HG02798 (cell line): ENCODE measurements around the gene GRB10.
"Not testable (repeated sequence)": the region's sequence is repeated elsewhere in the genome, so short reads cannot be mapped to it uniquely, and the experiment has no call there.

Experiments used
- ATAC-seq: cut with Tn5 transposase; IDR thresholded peaks from one replicate; pipeline ENCODE4 v1.9.1; 2021; ENCODE audit warnings: mild to moderate bottlenecking; ENCODE audit not compliant: unreplicated experiment, poor library complexity

Gene GRB10

GRCh38 chr7:50781381-50782293 is 1.1 kb downstream of the GRB10 start:
- ATAC-seq, result no peak

GRCh38 chr7:50780436-50780835 is 2.3 kb downstream of the GRB10 start:
- no peak for ATAC-seq

GRCh38 chr7:50779427-50779826 is 3.3 kb downstream of the GRB10 start:
- no peak for ATAC-seq

DNA sequence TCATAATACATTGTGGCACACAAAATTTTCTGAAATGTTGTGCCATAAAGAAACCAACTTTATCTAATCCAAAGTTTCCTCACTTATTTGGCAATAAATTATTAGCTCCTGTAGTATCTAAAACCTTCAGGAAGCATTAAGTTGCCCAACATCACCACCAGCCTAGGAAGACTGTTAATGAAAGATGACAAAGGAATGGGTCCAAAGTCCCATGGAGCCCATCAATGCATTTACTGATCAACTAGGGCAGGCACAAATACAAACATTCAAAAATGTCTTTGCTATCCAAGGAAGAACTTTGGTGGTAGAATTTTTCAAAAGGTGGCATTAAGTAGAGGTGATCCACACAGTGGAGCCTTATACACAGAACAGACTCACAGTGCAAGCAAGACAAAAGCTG is 4.5 kb downstream of the GRB10 start:
- no peak for ATAC-seq

GRCh38 chr7:50775836-50776235 is 6.9 kb downstream of the GRB10 start:
- ATAC-seq, result no peak

GRCh38 chr7:50775231-50775630 is 7.5 kb downstream of the GRB10 start:
- no peak for ATAC-seq

DNA sequence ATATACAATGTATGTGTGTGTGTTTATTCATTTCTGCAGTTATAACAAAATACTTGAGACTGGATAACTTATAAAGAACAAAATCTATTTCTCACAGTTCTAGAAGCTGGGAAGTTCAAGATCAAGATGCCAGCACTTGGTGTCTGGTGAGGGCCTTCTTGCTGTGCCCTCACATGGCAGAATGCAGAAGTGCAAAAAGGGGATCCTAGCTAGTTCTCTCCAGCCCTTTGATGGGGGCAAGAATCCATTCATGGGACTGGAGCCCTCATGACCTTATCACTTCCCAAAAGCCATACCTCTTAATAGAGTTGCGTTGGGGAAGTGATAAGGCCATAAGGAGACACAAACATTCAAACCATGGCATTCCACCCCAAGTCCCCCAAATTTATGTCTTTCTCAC is 8.4 kb downstream of the GRB10 start:
- no peak for ATAC-seq

DNA sequence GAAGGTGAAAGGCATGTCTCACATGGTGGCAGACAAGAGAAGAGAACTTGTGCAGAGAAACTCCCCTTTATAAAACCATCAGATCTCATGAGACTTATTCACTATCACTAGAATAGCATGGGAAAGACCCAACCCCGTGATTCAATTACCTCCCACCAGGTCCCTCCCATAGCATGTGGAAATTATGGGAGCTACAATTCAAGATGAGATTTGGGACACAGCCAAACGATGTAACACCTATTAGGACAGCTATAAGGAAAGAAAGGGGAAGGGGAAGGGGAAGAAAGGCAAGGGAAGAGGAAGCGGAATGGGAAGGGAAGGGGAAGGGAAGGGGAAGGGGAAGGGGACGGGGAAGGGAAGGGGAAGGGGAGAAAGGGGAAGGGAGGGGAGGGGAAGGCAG is 9.6 kb downstream of the GRB10 start:
- not testable (repeated sequence) for ATAC-seq

- no peak for ATAC-seq
These were observed 11.3 kb downstream of the GRB10 start for GRCh38 chr7:50771120-50772002.

- no peak for ATAC-seq
These were observed 13.9 kb downstream of the GRB10 start for GRCh38 chr7:50768485-50769474.

DNA sequence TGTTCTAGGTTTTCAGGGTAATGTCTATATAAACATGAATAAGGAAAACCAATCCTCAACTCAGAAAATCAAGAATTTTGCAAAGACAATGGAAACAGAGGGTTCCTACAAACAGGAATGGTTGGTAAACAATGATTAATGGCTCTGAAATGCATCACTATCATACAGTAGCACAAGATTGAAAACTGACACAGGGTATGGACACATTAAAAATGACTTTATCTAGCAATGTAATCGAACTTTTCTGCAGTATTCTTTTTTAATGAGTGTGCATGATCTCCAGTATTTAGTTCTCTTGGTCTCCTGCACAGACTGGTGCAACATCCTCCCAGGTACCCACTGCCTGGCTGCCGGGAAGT is 15.9 kb downstream of the GRB10 start:
- no peak for ATAC-seq

- ATAC-seq, result no peak
These were observed 16.4 kb downstream of the GRB10 start for GRCh38 chr7:50766106-50766848.

GRCh38 chr7:50762337-50762736 is 20.4 kb downstream of the GRB10 start:
- ATAC-seq, result no peak

GRCh38 chr7:50761713-50762112 is 21.0 kb downstream of the GRB10 start:
- ATAC-seq, result no peak

GRCh38 chr7:50757703-50758390 is 24.8 kb downstream of the GRB10 start:
- ATAC-seq, result no peak

DNA sequence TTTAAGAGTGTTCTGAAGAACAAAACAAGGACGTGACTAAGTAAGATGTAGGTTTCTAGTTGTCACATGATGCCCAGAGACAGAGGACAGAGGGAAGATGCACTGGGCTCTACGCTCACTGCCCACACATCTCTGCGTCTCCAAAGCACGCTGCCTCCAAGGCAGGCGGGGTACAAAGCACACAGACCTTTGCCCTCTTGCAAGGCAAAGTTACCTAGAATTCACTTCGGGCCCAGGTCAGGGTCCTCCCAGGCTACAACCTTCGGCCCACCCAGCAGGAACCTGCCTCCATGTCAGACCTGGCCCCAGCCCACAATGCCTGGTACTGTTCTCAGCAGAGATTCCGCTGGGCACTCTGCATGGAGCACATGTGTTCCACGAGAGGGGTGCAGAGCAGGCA is 26.5 kb downstream of the GRB10 start:
- no peak for ATAC-seq

- no peak for ATAC-seq
These were observed 28.0 kb downstream of the GRB10 start for GRCh38 chr7:50754684-50755083.

- ATAC-seq, result no peak
These were observed 28.5 kb downstream of the GRB10 start for GRCh38 chr7:50754241-50754640.

- ATAC-seq, result no peak
These were observed 30.3 kb downstream of the GRB10 start for GRCh38 chr7:50752422-50752821.
